HG02623 (cell line): Measurements from ENCODE around the gene FGGY.
"Not testable (repeated sequence)": the region's sequence is repeated elsewhere in the genome, so short reads cannot be mapped to it uniquely, and the experiment has no call there.

ENCODE experiments used
- ATAC-seq: cut with Tn5 transposase; IDR thresholded peaks from one replicate; pipeline ENCODE4 v1.9.1; 2021; ENCODE audit warnings: moderate library complexity; ENCODE audit not compliant: unreplicated experiment

The FGGY gene

DNA sequence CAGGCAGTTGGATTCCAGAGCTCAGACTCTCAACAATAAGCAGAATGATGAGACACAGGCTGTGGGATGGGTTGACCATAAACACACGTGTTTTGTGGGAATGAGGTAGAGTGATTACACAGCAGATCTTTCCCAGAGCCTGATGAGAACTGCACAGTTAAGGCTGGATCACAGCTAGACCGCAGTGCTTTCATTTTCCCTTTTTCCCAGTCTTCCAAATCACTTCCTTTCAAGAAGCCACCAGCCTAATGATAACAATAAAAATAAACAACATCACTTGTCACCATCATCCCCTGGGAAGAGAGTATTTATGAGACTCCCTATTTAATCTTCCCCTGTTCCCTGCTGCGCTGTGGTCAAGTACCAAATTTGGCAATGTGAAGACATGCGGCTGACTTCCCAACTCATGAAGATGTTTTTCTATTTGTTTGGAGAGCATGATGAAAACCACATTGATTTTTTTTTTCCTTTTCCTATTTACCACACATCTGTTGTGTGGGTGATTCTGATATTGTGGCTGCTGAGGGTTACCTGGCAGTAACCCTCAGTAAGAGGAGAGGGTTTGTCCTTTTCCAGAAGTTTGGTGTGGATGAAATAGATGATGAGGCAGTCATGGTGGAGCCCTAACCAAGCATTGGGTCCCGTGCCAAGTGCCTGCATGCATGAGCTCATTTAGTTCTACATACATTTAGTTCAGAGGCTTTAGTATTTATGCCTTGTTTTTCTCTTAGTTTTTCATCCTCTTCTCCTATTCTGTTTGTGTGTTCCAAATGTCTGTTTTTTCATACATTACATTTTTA, 268.9 kb downstream of the FGGY start:
- no peak for ATAC-seq

DNA sequence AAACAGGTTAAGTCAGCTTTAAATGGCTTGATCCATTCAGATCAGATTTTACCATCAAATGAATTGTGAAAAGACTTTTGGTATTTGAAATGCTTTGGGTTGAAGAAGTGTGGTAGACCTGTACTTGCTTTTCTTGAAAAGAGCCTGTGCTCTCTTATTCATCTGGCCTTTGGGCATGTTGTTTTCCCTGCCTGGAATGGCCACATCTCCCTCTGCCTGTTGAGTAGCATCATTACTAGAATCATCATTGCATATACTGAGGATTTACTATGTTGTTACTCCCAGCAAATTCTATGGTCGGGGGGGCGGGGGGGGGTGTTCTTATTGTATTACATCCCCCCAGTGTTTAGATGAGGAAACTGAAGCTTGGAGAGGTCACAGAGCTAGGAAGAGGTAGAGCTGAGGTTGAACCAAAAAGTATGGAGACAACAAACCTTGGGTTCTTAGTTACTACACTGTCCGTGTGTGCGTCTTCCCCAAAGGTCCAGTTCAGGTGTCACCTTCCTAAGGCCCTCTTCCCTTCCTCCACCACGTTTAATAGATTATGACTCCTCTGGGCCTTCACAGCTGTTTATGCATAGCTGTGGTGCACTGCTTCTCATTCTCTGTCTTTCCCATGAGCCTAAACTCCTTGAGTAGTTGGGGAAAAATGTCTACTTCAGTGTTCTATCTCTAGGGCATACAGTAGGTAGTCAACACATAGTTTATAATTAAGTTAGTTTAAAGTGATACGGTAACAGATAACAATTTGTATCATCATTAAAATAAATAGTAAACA, 271.5 kb downstream of the FGGY start:
- no peak for ATAC-seq

DNA sequence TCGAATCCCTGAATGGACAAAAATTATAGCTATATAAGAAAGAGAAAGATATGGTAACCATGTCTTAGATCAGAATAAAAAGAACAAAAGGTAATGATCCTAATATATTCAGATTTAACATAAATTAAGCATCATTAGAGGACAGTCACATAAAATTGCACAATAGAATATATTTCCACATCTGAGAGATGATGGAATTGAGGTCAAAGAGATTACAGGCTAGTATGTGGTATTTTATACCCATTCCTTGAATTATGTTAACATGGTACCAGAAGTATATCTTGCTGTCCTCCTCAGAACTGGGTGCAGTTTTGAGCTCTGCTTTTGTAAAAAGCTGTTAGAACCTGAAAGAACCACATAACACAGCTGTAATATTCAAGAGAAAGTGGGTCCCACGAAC, 272.3 kb downstream of the FGGY start:
- ATAC-seq: no peak

DNA sequence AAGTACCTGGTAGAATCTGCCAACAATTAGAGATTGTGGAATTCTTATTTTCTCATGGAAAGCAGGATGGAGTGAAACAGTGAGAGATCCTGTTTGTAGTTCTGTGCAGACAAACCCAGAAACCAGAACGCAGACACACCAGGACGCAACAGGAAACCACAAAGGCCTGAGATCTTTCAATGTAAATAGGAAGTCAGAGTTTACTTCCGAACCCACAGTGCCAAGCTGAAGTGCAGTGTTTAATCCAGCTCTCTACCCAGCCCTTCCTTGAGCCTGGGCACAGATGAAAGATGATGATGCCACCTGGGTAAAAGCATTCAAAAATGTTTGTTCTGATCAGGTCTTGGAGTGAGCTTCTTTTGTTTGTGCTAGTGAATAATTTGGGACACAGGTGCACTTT, 273.6 kb downstream of the FGGY start:
- ATAC-seq: peak; percentile 63

DNA sequence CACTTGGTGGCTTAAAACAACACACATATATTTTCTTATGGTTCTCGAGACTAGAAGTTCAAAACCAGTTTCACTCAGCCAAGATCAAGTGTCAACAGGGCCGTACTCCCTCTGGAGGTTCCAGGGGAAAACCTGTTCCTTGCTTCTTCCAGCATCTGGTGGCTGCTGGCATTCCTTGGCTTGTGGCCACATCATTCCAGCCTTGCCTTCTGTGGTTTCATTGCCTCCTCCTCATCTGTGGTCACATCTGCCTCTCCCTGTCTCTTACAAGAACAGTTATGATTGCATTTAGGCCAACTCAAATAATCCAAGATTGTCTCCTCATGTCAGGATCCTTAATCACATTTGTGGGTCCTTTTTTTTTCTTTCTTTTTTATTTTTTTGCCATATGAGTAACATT, 277.2 kb downstream of the FGGY start:
- ATAC-seq: no peak

DNA sequence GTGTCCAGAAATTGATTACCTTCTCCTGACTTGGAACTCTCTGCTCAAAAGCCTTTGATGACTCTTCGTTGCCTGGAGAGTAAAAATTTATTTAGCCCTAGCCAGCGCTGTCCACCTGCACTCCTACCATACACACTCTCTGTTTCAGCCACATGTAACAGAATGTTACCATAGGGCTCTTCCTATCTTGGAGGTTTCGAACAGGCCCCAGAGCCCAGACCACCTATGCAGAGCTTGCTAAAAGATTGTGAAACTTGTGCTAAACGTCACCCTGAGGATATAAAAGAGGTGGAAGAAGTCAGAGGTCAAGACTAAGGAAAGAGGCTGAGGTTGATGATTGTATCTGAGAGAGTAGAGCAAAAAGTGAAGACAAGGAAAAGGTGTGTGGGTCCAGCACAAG, 280.9 kb downstream of the FGGY start:
- no peak for ATAC-seq

DNA sequence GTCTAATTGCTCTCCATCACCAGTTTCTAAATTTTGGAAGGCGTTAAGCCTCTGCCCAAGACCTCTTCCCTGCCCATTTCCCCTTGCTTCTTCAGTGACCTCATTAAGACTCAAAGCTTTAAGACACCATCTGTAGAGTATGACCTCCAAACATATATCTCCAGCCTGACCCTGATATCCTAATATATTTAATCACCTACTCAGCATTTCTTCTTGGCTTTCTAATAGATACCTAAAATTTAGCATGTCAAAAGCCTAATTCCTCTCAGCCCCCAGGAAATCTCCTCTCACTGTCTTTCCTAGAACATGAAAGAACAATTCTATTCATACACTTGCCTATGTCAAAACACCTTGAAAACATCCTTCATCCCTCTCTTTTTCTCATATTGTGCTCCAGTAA, 282.3 kb downstream of the FGGY start:
- no peak for ATAC-seq

DNA sequence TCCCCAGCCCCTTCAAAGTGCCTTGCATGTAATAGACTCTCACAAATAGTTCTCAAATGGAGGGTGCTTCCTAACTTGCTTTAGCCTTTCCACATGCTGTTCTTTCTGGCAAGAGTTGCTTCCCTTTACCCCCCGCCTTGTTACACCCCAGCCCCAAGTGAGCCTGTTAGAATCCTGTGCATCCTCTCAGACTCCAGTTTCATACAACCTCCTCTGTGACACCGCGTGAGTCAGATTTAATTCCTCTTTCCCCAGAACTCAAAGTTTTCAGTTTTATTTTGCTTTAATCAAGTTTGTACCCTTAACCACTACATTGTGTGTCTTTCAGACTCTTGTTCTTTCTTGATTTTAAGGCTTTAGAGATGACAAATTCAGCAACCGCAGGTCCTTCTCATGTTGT, 283.4 kb downstream of the FGGY start:
- no peak for ATAC-seq

DNA sequence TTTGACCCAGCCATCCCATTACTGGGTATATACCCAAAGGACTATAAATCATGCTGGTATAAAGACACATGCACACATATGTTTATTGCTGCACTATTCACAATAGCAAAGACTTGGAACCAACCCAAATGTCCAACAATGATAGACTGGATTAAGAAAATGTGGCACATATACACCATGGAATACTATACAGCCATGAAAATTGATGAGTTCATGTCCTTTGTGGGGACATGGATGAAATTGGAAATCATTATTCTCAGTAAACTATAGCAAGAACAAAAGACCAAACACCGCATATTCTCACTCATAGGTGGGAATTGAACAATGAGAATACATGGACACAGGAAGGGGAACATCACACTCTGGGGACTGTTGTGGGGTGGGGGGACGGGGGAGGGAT, 295.5 kb downstream of the FGGY start:
- ATAC-seq: not testable (repeated sequence)

DNA sequence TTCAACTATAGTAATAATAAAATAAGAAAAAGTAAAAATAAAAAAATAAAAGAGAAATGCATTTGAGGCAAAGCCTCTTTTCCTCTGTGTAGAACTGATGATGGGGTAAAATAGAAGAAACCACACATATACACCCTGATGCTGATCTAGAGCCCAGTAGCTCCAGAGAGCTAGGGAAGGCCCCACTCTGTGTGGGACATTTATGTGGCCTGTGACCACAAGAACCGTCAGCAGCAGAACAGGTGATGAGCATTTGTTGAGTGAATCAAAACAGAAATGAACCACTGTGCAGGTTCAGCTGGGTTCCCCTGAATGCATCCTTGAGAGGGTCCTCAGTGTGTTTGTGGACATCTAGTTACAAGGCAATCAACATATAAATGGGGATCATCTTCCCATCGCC, 296.0 kb downstream of the FGGY start:
- no peak for ATAC-seq

DNA sequence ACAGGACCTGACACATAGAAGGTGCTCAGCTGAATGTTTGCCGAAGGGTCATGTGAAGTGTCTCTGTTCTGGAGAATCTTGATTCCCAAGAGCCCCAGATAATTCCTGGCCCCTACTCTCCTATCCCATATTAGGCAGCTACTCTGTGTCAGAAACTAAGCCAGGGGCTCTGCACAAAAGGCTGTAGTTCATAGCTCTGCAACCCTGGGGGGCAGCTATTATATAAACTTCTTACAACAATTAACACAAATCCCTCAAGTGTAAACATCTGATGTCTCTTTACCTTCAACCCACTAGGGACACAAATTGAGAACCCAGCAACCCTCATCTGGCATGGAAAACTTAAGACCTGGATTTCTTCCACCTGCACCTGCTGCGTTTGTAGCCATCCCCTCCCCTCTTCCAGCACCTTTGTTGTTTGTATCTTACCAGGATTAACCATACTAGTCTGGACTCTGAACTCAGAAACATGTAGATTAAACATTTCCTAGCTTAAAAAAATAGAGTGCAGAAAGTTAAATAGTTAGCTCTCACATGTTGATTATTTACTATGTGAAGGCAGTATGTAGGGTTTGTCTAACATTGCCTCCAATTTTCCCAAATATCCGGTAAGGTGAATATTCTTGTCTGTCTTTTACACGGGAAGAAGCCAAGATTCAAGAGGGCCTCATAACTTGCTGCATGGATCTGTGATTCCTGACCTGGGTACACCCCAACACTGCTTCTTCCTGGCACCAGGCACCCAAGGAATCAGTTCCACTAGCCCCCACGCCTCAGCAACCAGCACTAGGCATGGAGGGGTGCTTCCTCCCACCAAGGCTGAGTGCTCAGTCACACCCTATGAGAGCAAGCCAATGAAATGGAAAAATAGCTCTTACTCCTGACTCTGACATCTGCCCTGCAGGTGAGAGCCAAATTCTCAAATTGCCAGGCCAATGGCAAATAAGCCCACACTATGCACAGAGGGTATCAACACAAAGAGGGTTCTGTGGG, 297.2 kb downstream of the FGGY start:
- ATAC-seq: no peak

DNA sequence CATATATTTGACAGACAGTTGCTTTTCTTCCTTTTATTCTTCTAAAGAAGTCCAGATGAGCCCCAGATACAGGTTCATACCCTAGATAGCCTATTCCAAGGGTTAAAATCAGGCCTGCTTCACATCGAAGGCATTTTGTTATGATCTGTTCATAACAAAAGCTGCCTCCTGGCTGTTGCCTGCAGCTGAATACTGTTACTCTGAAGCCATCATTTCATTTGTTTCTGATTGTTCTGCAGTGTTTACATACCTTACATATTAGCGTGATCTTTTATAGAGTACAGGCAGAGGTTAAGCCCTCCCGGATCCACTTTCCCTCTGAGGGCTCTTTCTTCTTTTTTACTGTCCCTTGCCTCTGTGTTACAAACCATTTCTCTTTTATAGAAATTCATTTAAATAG, 298.9 kb downstream of the FGGY start:
- no peak for ATAC-seq

DNA sequence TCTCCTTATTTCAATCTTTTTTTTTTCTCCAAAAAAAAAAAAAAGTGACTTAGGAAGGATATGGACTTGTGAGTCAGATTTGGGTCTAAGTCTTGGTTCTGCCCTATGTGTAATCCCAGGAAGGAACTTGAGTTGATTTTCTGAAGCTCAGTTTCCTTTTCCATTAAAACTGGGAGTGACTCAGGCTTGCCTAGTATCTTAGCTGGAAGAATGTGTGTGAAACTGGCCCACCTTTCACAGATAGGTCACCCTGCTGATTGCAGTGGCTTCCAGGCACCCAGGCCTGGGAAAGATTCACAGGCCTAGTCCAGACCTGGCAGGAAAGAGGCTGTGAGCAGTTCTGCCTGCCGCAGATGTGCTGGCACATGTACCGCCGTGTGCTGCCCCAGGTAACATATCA, 299.5 kb downstream of the FGGY start:
- no peak for ATAC-seq

DNA sequence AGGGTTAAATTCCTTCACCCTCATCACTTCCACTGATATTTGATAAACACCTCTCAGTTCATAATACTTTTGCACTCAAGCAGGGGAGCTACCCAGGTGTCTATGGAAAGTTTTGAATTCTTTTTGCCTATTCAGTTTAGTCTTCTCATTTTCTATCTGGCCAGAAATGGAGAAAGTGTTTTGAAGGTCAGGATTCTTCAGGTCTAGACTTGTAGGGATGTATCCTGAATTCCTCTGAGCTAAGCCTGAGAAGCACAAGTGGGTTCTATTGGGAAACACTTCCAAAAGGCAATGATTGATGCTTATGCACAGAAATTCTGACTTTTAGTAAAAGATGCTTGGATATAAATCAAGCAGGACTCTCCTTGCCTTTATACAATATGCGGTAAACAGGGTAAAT, 300.1 kb downstream of the FGGY start:
- no peak for ATAC-seq

DNA sequence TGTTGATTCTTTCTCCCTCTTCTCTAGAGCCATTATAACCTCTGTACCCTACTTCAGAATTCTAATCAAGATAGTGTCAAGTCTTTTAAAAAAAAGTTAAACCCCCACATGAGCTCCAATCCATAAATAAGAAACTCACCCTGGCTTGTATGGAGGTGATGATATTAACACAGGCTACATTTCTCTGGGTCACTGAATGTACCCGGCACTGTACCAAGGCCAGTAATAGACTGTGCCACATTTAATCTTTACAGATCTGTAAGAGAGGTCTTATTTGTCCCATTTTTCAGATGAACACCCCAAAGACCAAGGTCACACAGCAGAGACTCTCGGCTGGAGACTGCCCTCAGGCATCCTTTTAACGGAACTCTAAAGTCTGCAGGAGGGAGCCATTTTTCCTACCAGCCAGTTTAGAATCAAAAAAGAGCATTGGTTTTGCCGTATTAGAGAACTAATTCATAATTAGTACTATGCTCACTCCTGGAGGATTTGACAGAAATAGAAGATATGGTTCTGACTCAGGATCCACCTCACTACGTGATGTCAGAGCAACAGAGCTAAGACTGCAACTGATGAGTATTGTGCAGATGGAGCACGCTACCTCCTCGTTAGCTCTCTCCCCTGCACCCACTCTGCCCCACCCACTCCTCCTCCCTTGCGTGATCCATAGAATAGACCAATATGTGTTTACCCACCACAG, 300.7 kb downstream of the FGGY start:
- no peak for ATAC-seq

DNA sequence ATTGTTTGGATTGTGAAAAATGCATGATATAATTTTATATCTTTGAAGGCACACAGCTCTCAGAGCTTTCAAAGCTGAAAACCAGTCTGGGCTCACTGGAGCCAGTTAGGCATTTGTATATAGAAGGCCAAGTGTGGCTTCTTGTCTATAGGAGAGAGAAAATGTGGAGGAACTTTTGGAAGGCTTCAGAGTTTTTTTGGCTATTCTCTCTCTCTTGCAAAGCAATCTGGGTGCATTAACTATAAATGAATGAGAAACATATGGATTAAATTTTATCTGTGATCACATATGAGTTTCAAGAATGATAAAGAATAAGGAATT, 301.2 kb downstream of the FGGY start:
- ATAC-seq: no peak

DNA sequence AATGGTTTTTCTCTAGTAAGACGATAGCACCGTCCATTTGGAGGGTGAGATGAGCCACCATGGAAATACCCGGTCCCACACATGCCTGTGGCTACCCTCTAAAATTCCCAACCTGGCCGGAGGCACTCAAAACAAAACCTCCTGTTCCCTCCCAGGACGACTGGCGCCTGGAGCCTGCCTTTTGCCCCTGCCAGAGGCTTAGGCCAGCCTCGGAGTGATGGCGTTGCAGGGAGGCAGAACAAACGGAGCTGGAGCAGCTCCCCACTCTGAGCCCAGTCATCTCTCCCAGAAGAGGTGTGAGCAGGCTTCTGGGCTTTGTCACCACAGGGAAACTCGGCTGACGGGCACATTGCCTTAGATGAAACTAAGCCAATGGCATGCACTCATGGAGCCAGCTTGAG, 304.1 kb downstream of the FGGY start:
- ATAC-seq: no peak

DNA sequence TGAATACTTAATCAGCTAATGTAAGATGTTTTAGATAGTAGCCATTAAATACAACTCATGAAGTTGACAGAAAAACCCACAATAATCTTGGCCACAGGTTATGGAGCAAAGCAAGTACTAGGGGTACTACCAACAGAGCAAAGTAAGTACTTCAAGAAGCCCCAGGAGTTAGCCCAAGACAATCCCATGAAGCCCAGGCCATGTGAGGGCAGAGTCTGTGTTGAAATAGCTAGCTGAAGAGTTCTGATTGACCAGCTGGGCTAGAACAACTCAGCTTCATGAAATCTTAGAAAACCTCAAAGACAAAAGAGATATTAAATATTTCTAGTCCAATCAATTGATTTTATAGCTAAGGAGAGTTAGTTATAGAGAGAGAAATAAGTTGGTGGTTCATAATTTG, 304.9 kb downstream of the FGGY start:
- ATAC-seq: no peak

DNA sequence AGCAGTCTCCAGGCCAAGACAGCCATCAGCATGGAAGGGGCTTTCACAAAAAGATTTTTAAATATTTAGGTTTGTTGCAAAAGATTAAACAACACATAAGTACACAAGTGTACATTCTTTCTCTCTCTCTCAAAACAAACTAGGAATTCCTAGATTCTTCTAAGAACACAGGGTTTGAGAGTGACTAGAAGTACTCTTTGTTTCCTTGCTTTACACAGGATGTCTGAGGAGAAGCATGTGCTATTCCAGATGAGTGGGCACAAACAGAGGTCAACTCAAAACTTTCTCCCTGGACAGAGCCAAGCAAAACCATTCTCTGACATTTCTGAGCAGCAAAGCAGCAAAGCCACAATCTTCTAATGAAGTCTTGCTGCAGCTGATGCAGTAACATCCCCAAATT, 307.3 kb downstream of the FGGY start:
- ATAC-seq: no peak

DNA sequence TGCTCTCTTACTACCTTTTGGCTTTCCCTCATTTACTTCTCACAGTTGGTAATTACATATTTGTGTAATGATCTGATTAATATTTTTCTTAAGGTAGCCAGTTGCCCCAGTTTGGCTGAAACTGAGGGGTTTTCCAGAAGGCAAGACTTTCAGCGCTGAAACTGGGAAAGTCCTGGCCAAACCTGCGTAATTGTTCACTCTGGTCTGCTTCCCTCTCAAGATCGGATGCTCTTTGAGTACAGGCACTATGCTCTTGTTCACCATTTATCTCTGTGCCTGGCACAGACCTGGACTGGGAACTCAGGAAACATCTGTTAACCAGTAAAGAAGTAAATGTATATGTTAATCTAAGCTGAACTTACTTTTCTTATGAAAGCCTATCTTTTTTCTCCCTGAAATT, 308.3 kb downstream of the FGGY start:
- ATAC-seq: no peak

DNA sequence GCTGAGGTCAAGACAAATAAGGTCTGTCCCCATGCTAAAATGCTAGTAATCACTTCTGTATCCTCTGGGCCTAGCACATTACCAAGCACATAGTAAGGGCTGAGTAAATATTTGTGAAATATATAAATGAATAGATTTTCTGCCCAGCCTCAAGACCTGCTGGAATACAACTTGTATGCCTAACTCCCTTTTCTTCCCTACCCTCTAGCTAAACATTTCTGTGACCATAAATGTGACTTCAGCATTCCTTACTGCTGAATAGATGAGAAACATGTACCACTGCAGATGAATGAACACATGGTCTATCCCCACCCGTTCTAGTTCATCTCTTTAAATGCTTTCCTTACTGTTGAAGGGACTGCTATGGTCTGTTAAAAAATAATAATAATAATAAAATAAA, 308.9 kb downstream of the FGGY start:
- ATAC-seq: no peak
